Stimulated activated naive CD8-positive, alpha-beta T cell treated with anti-CD3 and anti-CD28 coated beads, Interleukin-15, Interleukin-2, amounts not matched to agents 100 ng/mL and 50 ng/mL, for 24 hours (primary cell): ENCODE data around the gene SLIT3.

Experiments
- H3K27ac Mint-ChIP-seq: one replicate; pipeline ENCODE4 v1.8.0; 2021; ENCODE audit warnings: mild to moderate bottlenecking, mixed read lengths
- H3K27me3 Mint-ChIP-seq: one replicate; pipeline ENCODE4 v1.8.0; 2021; ENCODE audit warnings: mixed read lengths
- H3K36me3 Mint-ChIP-seq: one replicate; pipeline ENCODE4 v1.8.0; 2021; ENCODE audit warnings: low read depth, mixed read lengths
- H3K4me1 Mint-ChIP-seq: one replicate; pipeline ENCODE4 v1.8.0; 2021; ENCODE audit warnings: low read depth, mixed read lengths
- H3K4me3 Mint-ChIP-seq: one replicate; pipeline ENCODE4 v1.8.0; 2021; ENCODE audit warnings: mild to moderate bottlenecking, mixed read lengths
- H3K9me3 Mint-ChIP-seq: one replicate; pipeline ENCODE4 v1.8.0; 2021; ENCODE audit warnings: mixed read lengths

SLIT3 gene

DNA sequence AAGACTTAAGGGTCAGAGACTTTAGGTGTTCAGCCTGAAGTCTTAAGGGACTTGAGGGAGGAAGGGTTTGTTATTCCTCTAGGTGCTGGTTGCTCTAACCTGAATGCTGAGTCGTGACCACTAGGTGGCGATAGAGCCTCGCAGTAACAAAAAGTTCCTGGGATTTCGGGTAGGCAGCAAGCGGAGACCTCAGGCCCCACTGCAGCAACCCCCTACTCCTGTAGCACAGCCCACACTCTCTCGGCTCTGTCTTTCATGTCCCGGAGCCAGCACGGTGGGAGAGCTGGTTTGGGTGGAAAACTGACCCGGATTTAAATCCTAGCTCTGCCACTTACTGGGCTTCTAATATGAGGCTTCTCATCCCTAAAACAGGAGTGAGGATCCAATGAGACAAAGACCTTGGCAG lies 621.4 kb downstream of the SLIT3 start:
- no peaks in the 10 kb centered on the region for H3K27me3 Mint-ChIP-seq
- H3K27ac Mint-ChIP-seq = no peak overlapping the region
- no peaks in the 10 kb centered on the region for H3K9me3 Mint-ChIP-seq
- peaks cover 13% of the 10 kb centered on the region for H3K4me1 Mint-ChIP-seq
- no peak overlapping the region for H3K4me3 Mint-ChIP-seq
- no peaks in the 10 kb centered on the region for H3K36me3 Mint-ChIP-seq

DNA sequence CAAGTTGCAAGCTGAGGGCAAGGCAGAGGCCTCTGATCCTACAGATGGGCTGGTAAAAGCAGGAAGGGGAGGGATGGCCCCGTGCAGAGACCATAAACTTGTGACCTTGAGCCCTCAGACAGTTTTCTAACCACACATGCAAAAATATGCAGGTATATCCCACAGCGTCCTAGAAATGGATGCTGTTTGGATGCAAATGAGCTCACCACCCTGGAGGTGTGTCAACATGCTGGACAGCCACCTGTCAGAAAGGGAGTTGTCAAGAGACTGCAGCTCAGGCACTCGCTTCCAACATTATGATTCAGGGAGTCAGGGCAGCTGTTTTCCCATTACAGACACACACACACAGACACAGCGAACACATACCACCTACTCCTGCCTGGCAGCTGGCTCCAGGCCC lies 624.4 kb downstream of the SLIT3 start:
- no peaks in the 10 kb centered on the region for H3K27me3 Mint-ChIP-seq
- no peaks in the 10 kb centered on the region for H3K9me3 Mint-ChIP-seq
- H3K4me1 Mint-ChIP-seq = no peaks in the 10 kb centered on the region
- H3K36me3 Mint-ChIP-seq = no peaks in the 10 kb centered on the region
- no peak overlapping the region for H3K4me3 Mint-ChIP-seq
- H3K27ac Mint-ChIP-seq = no peak overlapping the region

DNA sequence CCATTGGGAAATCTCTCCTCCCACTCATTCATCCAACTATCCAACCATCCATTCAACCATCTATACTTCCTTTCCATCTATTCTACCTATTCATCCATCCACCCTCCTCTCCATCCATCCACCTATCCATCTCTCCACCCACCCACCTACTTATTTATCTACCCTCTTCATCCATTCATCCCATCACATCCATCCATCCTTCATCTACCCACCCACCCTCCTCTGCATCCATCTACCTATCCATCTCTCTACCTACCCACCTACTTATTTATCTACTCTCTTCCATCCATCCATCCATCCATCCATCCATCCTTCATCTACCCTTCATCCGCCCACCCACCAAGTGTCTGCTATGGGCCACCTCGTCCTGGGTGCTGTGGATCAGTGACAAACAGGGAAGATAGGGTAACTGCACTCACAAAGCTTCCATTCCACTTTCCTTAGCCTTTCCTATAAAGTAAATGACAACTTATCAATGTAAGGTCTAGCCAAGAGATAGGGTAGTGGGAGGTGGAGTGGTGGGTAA lies 625.0 kb downstream of the SLIT3 start:
- Mint-ChIP-seq H3K9me3 (no peaks in the 10 kb centered on the region), H3K27ac (no peak overlapping the region), H3K36me3 (no peaks in the 10 kb centered on the region), H3K4me1 (no peaks in the 10 kb centered on the region), H3K27me3 (no peaks in the 10 kb centered on the region), H3K4me3 (no peak overlapping the region)

DNA sequence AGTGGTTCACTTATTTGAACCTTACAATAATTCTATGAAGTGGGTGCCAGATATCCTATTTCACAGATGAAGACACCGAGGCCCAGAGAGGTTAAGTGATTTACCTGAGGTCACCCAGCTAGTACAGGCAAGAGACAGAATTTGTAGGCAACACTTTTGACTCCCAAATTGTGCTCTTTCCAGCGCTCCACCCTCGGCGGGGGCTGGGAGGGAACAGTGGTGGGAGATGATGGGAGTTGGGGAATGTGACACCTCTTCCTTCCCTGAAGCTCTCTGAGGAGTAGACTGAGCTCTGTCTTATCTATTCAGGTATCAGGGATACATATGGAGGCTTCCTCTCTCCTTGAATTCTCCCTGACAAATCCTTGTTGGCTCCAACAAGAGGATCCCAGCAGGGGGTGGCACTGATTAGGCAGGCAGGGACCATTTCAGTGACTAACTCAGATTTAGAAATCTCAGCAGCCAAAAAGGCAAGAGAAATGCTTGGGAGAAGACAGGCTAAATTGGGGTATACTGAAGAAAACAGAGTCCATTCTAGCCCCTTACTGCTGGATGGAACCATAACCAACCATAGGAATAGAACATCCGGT lies 626.0 kb downstream of the SLIT3 start:
- no peaks in the 10 kb centered on the region for H3K9me3 Mint-ChIP-seq
- H3K36me3 Mint-ChIP-seq = no peaks in the 10 kb centered on the region
- H3K4me1 Mint-ChIP-seq = no peaks in the 10 kb centered on the region

DNA sequence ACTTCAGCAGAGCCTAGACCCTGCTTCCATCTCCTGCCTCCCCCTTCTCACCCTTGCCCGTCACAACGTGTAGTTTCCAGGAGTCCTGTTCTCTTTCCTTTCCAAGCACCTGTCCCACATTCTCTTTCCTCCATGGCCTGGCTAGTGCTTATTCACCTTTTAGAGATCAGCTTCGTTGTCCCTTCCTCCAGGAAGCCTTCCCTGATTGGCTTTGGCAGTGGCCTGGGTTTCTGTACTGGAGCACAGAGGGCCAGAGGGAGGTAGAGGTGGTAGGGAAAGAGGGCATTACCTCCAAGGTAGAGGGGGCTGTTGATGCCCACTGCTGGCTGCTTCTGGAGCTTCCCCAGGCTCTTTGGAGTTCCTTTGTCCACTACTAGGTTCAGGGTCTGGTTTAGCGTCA lies 628.1 kb downstream of the SLIT3 start:
- Mint-ChIP-seq H3K4me1 (no peaks in the 10 kb centered on the region), H3K27ac (no peak overlapping the region), H3K27me3 (no peaks in the 10 kb centered on the region), H3K4me3 (no peak overlapping the region), H3K36me3 (no peaks in the 10 kb centered on the region), H3K9me3 (no peaks in the 10 kb centered on the region)

More for the DNA sequence above, 626.0 kb downstream of the SLIT3 start:
- Mint-ChIP-seq H3K4me3 (no peak overlapping the region), H3K27ac (no peak overlapping the region), H3K27me3 (no peaks in the 10 kb centered on the region)

DNA sequence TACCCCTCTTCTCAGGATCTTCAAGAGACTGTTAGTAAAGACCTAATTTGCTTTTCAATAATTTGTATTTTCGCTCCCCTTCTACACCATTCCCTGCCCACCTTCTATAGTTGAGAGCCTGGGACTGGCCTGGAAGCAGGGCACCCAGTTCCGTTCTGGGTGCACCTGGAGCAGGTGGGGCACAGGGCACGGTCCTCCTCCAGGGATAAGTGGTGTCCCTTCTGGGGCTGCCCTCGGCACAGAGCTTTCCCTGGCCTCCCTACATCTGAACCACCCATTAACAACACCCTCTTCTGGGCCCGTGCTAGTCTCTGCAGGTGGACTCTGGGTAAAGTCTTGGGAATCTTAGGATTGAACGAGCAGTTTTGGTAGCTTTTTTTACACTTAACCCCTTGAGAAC lies 628.9 kb downstream of the SLIT3 start:
- Mint-ChIP-seq H3K27ac (no peak overlapping the region), H3K36me3 (no peaks in the 10 kb centered on the region), H3K27me3 (no peaks in the 10 kb centered on the region), H3K9me3 (no peaks in the 10 kb centered on the region), H3K4me1 (no peaks in the 10 kb centered on the region), H3K4me3 (no peak overlapping the region)

DNA sequence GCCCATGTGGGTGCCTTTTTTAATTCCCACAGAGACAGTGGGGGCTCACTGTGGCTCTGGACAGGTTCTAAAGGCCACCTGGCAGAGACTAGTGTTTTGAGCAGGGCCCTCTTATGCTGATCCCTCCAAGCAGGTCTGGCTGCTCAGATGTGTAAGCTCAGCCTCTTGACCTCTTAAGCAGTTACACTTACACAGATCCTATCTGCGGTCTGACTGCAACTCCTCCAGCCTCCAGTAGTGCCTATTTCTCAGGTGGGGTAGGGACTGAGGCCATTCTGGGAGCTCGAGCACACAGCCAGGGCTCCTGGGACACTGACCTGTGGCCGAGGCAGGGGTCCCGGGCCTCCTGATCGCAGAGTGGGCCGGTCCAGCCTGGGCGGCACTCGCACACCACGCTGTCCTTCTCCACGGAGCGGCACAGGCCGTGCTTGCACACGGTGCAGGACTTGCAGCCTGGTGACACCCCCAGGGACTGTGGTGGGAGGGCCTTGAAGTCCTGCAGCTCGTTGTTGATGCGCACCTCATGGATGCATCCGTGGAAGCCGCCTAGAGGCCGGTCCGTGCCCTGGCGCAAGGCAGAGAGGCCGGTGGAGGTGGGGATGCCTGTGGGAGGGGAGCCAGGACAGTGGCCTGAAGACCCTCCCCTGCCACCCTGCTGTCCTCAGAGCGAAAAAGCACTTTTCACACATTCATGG lies 629.9 kb downstream of the SLIT3 start:
- H3K4me3 Mint-ChIP-seq = no peak overlapping the region
- no peaks in the 10 kb centered on the region for H3K9me3 Mint-ChIP-seq
- no peaks in the 10 kb centered on the region for H3K36me3 Mint-ChIP-seq
- H3K27me3 Mint-ChIP-seq = no peaks in the 10 kb centered on the region
- H3K27ac Mint-ChIP-seq = no peak overlapping the region
- no peaks in the 10 kb centered on the region for H3K4me1 Mint-ChIP-seq

DNA sequence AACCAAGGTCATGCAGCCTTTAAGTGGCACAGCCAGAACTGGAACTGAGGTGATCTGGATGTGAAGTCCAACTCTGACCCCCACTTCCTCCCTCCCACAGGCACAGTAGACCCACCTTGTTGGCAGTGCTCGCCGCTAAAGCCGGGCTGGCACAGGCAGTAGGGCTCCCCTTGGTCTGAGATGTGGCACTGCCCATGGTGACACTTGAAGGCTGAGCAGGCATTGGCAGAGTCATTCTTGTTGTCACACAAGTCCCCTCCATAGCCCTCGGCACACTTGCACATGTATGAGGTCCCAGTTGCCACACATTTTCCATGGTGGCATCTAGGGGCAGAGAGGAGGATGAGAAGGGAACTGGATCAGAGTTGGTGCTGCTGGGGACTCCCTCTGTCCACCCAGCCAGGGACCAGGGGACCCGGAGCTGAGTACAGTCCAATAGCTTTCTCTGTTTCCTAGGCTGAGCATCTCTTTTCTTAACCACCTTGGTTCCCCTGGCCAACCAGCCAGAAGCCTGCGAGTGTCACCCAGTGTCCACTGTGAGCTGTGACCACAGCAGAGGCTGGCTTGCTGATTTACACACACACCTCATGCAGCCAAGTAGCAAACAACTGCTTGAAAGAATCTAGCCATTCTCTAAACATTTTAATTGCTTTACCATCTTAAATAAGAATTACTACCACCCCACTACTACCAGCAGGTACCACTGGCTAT lies 631.1 kb downstream of the SLIT3 start:
- H3K9me3 Mint-ChIP-seq = no peaks in the 10 kb centered on the region
- no peak overlapping the region for H3K27ac Mint-ChIP-seq
- H3K4me3 Mint-ChIP-seq = no peak overlapping the region
- no peaks in the 10 kb centered on the region for H3K27me3 Mint-ChIP-seq
- no peaks in the 10 kb centered on the region for H3K36me3 Mint-ChIP-seq
- no peaks in the 10 kb centered on the region for H3K4me1 Mint-ChIP-seq

DNA sequence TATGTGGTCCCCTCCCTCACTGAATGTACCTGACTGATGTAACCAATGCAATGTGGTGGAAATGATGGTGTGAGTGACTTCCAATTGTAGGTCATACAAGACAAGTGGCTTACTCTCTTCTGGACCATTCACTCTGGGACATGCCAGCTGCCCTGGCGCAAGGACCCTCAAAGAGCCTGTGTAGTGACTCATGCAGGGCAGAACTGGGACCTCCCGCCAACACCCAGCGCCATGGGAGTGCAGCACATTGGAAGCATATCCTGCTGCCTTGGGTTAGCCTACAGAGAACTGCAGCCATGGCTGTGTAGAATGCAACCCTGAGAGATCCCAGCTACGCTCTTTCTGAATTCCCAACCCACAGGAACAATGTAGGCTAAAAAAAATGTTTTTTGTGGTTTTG lies 631.8 kb downstream of the SLIT3 start:
- Mint-ChIP-seq H3K27ac (no peak overlapping the region), H3K9me3 (no peaks in the 10 kb centered on the region), H3K4me3 (no peak overlapping the region), H3K27me3 (no peaks in the 10 kb centered on the region), H3K36me3 (no peaks in the 10 kb centered on the region), H3K4me1 (no peaks in the 10 kb centered on the region)

DNA sequence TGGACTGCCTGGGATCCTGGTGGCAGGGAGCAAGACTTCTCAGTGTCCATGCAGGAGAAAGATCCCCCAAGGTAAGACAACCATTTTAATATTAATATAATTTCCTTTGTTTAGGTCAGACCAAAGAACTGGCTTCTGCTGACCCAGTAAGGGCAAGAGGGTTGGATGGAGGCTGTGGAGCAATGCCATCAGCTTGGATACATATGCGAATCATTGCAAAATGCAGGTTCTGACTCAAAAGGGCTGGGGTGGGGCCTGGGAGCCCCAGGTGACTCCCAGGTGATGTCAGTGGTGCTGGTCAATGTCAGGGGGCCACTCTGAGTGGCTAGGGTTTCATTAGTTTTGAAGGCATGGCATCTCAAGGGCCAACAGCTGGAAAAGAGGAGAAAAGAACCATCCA lies 632.9 kb downstream of the SLIT3 start:
- H3K4me1 Mint-ChIP-seq = no peaks in the 10 kb centered on the region
- H3K9me3 Mint-ChIP-seq = no peaks in the 10 kb centered on the region
- no peaks in the 10 kb centered on the region for H3K27me3 Mint-ChIP-seq
- no peaks in the 10 kb centered on the region for H3K36me3 Mint-ChIP-seq
- H3K4me3 Mint-ChIP-seq = no peak overlapping the region
- H3K27ac Mint-ChIP-seq = no peak overlapping the region

DNA sequence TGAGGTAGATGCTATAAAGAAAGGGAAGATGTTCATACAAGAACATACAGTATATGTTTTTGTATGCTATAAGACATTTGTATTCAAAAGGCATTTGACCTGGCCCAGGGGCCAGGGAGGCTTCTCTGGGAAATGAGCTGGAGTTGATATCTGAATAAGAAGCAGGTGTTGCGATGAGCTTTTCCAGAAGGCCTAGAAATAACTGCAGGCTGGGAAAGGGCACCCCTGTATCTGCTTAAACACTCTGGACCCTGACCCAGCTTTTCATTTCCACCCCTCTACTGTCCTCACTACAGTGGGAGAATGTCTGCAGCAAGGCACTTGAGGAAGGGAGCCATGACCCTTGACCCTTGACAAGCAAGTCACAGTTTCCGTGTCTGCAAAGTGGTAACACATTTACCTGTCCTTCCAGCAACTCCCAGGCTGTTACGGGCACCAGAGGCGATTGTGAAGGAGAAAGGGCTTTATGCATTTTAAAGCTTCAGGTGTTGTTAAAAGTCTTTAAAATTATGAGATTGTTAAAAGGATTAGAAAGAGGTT lies 633.6 kb downstream of the SLIT3 start:
- H3K4me3 Mint-ChIP-seq = no peak overlapping the region
- no peaks in the 10 kb centered on the region for H3K36me3 Mint-ChIP-seq
- peaks cover 3% of the 10 kb centered on the region for H3K27me3 Mint-ChIP-seq
- no peaks in the 10 kb centered on the region for H3K9me3 Mint-ChIP-seq
- H3K4me1 Mint-ChIP-seq = no peaks in the 10 kb centered on the region
- no peak overlapping the region for H3K27ac Mint-ChIP-seq

DNA sequence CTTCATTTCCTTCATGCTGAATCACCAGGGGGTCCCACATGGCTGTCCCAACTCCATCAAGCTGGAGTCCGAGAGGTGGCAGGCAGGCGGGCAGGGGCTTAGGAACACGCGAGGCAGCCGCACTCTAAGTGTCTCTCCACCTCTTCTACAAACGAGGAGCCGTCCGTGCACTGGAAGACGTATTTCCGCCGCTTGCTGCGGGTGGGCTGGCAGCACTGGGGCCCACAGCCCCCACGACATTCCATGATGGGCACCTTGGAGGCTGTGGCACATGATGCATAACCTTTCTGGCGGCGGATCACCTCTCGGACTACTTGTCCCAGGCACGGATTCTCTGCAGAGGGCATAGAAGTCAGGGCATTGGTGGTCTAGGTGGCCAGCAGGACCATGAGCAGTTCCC lies 634.6 kb downstream of the SLIT3 start:
- Mint-ChIP-seq H3K4me1 (no peaks in the 10 kb centered on the region), H3K36me3 (no peaks in the 10 kb centered on the region), H3K27me3 (peaks cover 3% of the 10 kb centered on the region), H3K4me3 (no peak overlapping the region), H3K27ac (no peak overlapping the region), H3K9me3 (no peaks in the 10 kb centered on the region)

DNA sequence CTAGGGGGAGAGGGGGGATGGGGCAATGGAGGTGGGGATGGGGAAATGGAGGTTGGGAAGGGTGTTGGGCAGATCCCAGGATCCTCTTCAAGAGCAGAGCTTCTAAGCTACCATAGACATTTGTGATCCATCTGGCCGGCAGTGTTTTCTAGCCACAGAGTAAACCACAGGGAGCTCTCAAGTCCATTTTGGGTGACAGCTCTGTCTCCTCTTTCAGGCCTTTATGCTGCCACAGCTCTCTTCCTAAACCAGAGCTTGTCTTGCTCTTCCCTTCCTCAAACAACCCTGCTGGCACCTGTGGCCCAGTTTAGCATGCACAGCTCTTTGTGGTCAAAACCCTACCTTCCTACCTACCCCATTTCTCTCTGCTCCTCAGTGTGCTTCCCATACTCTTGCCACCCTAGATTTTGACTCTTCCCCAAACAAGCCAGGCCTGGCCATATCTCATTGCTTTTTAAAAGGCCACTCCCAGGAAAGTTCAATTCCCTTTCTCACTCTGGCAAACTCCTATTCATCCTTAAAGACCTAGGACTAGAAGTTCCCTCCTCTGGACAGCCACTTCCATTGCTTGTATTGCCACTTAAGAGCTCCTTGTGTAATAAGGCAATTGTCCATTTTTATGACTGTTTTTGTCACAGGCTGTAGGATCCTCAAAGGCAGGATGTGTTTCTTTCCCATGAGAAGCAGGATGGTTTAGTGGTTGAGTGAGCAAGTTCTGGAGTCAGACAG lies 637.5 kb downstream of the SLIT3 start:
- H3K27ac Mint-ChIP-seq = no peak overlapping the region
- H3K4me3 Mint-ChIP-seq = no peak overlapping the region
- H3K9me3 Mint-ChIP-seq = no peaks in the 10 kb centered on the region
- no peaks in the 10 kb centered on the region for H3K36me3 Mint-ChIP-seq
- H3K27me3 Mint-ChIP-seq = peaks cover 7% of the 10 kb centered on the region
- no peaks in the 10 kb centered on the region for H3K4me1 Mint-ChIP-seq

DNA sequence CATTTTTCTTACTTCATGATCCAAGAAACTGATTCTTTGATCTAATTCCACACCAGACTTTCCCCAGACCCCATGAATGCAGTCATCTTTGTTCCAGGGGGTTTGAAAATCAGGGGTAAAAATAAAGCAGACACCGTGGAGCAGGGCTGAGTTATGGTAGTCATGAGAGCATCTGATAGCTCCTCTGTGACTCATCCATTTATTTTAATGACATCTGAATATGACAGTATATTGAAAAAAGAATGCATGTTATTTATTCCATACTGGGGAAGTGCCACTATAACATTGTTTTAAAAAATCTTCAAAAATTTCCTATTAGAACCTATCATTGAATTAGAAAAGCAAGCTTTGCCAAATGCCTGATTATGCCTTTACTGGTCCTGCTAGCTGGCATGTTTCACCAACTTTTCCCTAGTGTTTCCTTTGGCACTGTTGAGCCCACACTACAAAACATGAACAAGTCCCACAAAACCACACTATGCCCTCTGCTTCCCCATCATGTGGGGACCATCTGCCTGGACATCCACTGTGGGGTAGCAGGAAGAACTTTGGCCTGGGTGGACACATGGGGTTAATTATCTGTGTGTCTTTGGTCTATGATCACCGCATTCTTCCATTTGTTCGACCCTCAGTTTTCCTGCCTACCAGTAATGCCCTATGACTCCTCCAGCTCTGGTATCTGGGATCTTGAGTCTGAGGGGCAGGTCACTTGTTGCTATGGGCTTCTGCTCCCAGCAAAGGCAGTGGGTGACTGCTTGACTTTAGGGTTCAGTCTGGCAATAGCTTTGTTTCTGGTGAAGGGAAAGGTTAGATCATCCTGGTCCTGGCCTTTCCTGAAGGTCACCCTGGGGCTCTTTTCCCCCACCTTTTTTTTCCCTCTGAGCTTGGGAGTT lies 639.1 kb downstream of the SLIT3 start:
- H3K4me1 Mint-ChIP-seq = no peaks in the 10 kb centered on the region
- peaks cover 9% of the 10 kb centered on the region for H3K27me3 Mint-ChIP-seq
- no peak overlapping the region for H3K27ac Mint-ChIP-seq
- no peak overlapping the region for H3K4me3 Mint-ChIP-seq
- H3K36me3 Mint-ChIP-seq = no peaks in the 10 kb centered on the region
- H3K9me3 Mint-ChIP-seq = no peaks in the 10 kb centered on the region
